Prostate gland (tissue), 2 donors: ENCODE data around the gene CFAP97D2. TPM values are rescaled to one million over a fixed set of nuclear protein-coding genes. Genes with fewer than 3 reads are reported as not detected.

Source experiments
- DNase-seq: peaks from one replicate; pipeline ENCODE4 v3.0.0-alpha.2; 2019; ENCODE audit warnings: low spot score
- H3K27ac ChIP-seq, 2 donors: fragments of 200-600 bp; sonication (generic); 2 replicates each; pipeline ENCODE4 v1.5.1; 2017 to 2019
- H3K27me3 ChIP-seq: fragments of 200-600 bp; sonication (generic); replicated peaks from 2 replicates; pipeline ENCODE4 v1.5.1; 2019; ENCODE audit not compliant: insufficient read depth
- H3K36me3 ChIP-seq, 2 donors: fragments of 200-600 bp; sonication (generic); 1 replicate in 1 of 2; 2 replicates in 1 of 2; pipeline versions ENCODE4 v1.5.1 to v1.8.1; 2017 to 2019
- H3K4me1 ChIP-seq: fragments of 200-600 bp; sonication (generic); replicated peaks from 2 replicates; pipeline ENCODE4 v1.5.1; 2019
- H3K4me3 ChIP-seq, 2 donors: fragments of 200-600 bp; sonication (generic); 2 replicates each; pipeline ENCODE4 v1.5.1; 2017 to 2019
- H3K9me3 ChIP-seq: fragments of 200-600 bp; sonication (generic); 2 replicates; pipeline ENCODE4 v1.5.1; 2017
- CTCF ChIP-seq, 4 experiments: fragments of 200-600 bp in 2 of 4; fragments of 450-650 bp in 2 of 4; sonication (generic) in 2 of 4; IDR thresholded peaks; 1 replicate in 3 of 4; 2 replicates in 1 of 4; pipeline ENCODE4 v1.5.1; 2016 to 2019; ENCODE audit warnings: antibody characterized with exemption in 4 of 4, mild to moderate bottlenecking in 2 of 4, moderate library complexity in 2 of 4
- POLR2A ChIP-seq: fragments of 450-650 bp; IDR thresholded peaks from one replicate; pipeline ENCODE4 v1.6.1; 2016; ENCODE audit warnings: antibody characterized with exemption, mild to moderate bottlenecking
- POLR2AphosphoS5 ChIP-seq: sonication (generic); formaldehyde crosslinking; IDR thresholded peaks from one replicate; pipeline ENCODE4 v1.6.1; 2017; ENCODE audit warnings: antibody characterized with exemption
- WGBS: methylation state at CpG from one replicate; pipeline ENCODE4 v1.1.5; 2018; 5-methylcytosine and 5-hydroxymethylcytosine counted together
- intact Hi-C: fragments of 100-400 bp; cut with DNase I; formaldehyde crosslinking; loops from one replicate; pipeline ENCODE4 v1.14.2; 2022
- total RNA-seq, 2 donors: library from RNA; depleted of rRNA; stranded (reverse); fragments of >200 nt; gene quantifications; one replicate each; pipeline ENCODE4 v1.1.0, GENCODE V29; 2016

Gene CFAP97D2
- total RNA-seq, 2 donors from 2014 or later, result 0.62 TPM; not detected in 1

DNA sequence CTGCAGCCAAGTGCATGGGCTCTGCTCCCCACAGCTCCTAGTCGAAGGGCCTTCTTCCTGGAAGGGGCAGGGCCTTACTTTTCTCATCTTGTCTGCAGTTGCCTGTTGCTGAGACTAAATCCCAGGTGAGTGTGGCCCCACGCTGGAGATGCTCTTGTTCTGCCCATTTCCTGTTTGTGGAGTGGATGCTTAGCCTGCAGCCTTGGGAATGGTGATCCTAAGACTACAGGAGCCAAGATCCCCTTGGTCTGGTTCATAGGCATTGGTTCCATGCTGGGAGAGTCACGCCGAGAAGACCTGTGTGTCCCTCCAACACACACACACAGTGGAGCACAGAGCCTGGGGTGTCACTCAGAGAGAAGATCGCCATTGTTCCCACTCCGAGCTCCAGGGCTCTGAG is 23.5 kb downstream of the CFAP97D2 start:
- TF ChIP-seq CTCF (IDR thresholded peaks at IDR 0.05), result no peak
- no peak for TF ChIP-seq POLR2A
- no peak for TF ChIP-seq POLR2AphosphoS5
- DNase-seq, result no peak
- intact Hi-C loops, result no loop called here
- no peak overlapping the region for H3K4me3 ChIP-seq
- peaks cover 2% of the 10 kb centered on the region for H3K27me3 ChIP-seq
- no peak overlapping the region for H3K27ac ChIP-seq
- H3K9me3 ChIP-seq, result no peaks in the 10 kb centered on the region
- 94% methylated on average over 6 of the region's 6 CpGs for WGBS
- H3K36me3 ChIP-seq, result no peaks in the 10 kb centered on the region
- no peaks in the 10 kb centered on the region for H3K4me1 ChIP-seq

DNA sequence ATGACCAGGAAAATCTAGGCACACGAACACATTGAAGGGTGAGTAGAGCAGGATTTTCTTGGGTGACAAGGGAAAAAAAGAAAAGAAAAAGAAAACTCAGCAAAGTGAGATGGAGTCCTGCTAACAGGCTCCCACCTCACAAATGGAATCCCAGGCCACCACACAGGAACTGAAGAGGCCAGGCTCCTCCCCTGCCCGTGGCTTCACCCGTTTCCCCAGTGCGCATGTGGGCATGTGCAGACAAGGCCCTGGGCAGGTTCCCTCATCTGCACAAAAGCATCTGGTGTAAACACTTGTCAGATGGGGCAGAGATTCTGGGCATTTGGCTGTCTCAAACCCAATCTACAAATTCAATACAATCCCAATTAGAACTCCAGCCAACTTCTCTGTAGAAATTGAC is 24.5 kb downstream of the CFAP97D2 start:
- no peak for TF ChIP-seq POLR2AphosphoS5
- no peak for TF ChIP-seq CTCF (IDR thresholded peaks at IDR 0.05)
- TF ChIP-seq POLR2A, result no peak
- 26% methylated on average over 4 of the region's 4 CpGs for WGBS
- Histone ChIP-seq H3K4me1 (no peaks in the 10 kb centered on the region), H3K4me3 (no peak overlapping the region), H3K9me3 (no peaks in the 10 kb centered on the region), H3K27me3 (peaks cover 2% of the 10 kb centered on the region), H3K36me3 (no peaks in the 10 kb centered on the region), H3K27ac (no peak overlapping the region)
- no peak for DNase-seq
- intact Hi-C loops, result no loop called here

DNA sequence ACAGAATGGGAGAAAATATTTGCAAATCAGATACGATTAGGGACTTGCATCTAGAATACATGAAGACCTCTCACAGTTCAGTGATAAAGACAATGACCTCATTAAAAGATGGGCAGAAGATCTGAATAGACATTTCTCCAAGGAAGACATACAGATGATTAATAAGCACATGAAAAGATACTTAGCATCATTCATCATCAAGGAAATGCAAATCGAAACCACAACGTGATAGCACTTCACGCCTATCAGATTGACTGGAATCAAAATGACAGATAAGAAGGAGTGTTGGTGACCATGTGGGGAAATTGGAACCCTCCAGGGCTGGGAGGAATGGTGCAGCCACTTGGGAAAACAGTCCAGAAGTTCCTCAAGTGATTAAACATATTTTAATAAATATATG is 25.8 kb downstream of the CFAP97D2 start:
- intact Hi-C loops, result no loop called here

GRCh38 chr13:114208134-114208533 is 29.1 kb downstream of the CFAP97D2 start:
- H3K4me3 ChIP-seq, result no peak overlapping the region
- H3K36me3 ChIP-seq, result no peaks in the 10 kb centered on the region
- H3K27me3 ChIP-seq, result no peaks in the 10 kb centered on the region
- intact Hi-C loops, result no loop called here
- H3K9me3 ChIP-seq, result no peaks in the 10 kb centered on the region
- TF ChIP-seq POLR2AphosphoS5, result no peak
- no peak for TF ChIP-seq CTCF (IDR thresholded peaks at IDR 0.05)
- no peak for TF ChIP-seq POLR2A
- no peak for DNase-seq
- no peak overlapping the region for H3K27ac ChIP-seq
- WGBS, result 66% methylated on average over 6 of the region's 6 CpGs
- no peaks in the 10 kb centered on the region for H3K4me1 ChIP-seq

More for the DNA sequence above, 25.8 kb downstream of the CFAP97D2 start:
- Histone ChIP-seq H3K4me3 (no peak overlapping the region), H3K36me3 (no peaks in the 10 kb centered on the region), H3K27ac (no peak overlapping the region), H3K4me1 (no peaks in the 10 kb centered on the region), H3K27me3 (no peaks in the 10 kb centered on the region), H3K9me3 (no peaks in the 10 kb centered on the region)
- TF ChIP-seq POLR2AphosphoS5, result no peak
- DNase-seq, result no peak
- 85% methylated on average over 4 of the region's 4 CpGs for WGBS

DNA sequence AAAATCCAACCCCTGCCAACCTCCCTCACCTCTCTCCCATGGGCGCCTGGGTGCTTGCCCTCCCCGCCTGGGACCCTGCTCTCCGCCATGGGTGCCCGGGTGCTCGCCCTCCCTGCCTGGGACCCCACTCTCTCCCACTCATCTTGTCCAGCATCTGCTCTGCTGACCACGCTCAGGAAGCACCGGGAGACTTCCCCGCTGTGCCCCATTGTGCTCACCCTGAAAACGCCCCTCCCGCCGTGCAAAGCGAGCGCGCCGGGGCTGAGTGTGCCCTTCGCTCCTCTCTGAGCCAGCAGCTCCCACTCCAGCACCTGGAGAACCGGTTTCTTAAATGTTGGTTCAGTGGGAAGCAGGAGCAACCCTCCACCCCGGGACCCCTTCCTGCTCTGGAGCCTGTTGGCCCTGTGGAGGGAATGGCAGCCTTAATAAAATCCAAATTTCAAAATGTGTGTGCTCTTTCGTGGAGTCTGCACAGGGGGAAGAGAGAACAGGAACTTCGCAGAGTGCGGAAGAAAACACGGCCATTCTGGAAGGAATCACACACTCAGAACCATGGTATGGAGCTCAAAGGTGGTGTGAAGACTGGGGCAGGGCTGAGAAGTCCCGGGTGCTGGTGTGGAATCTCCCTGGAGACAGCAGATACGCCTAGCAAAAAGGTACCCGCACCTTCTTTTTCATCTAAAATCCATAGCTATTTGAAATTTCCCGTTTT is 32.5 kb downstream of the CFAP97D2 start:
- H3K27me3 ChIP-seq, result no peaks in the 10 kb centered on the region
- TF ChIP-seq POLR2A (no peak), CTCF (IDR thresholded peaks at IDR 0.05) (no peak), POLR2AphosphoS5 (no peak)
- 51% methylated on average over 26 of the region's 26 CpGs for WGBS
- no peaks in the 10 kb centered on the region for H3K4me1 ChIP-seq
- H3K4me3 ChIP-seq, result no peak overlapping the region
- no peak overlapping the region for H3K27ac ChIP-seq
- no peaks in the 10 kb centered on the region for H3K36me3 ChIP-seq
- H3K9me3 ChIP-seq, result no peaks in the 10 kb centered on the region
- intact Hi-C loops, result no loop called here
- DNase-seq, result no peak
